Natural killer cell (primary cell): ENCODE data around the gene GOLGA6L7. TPM values are rescaled to one million over a fixed set of nuclear protein-coding genes. Genes with fewer than 3 reads are reported as not detected.
"Not testable (repeated sequence)": the region's sequence is repeated elsewhere in the genome, so short reads cannot be mapped to it uniquely, and the experiment has no call there.

ENCODE experiments used
- ATAC-seq, 3 donors: fragments of 150-1000 bp in 2 of 3; fragments of 200-7000 bp in 1 of 3; cut with Tn5 transposase; 1 replicate in 1 of 3; 2 replicates in 2 of 3; pipeline ENCODE4 v1.10.0; 2021; ENCODE audit warnings: mild to moderate bottlenecking in 2 of 3, moderate library complexity in 2 of 3
- DNase-seq, 2 donors: peaks; one replicate each; pipeline versions ENCODE4 v3.0.0 to v3.0.0-alpha.2; 2013 to 2021; ENCODE audit warnings: mixed read lengths in 1 of 2
- H3K27ac ChIP-seq: one replicate; pipeline ENCODE4 v1.5.1; 2013; ENCODE audit warnings: mild to moderate bottlenecking, low read length
- H3K27me3 ChIP-seq: one replicate; pipeline ENCODE4 v1.6.1; 2013; ENCODE audit warnings: low read length; ENCODE audit not compliant: control insufficient read depth, insufficient read depth
- H3K36me3 ChIP-seq: one replicate; pipeline ENCODE4 v1.6.1; 2013; ENCODE audit warnings: low read length; ENCODE audit not compliant: control insufficient read depth, insufficient read depth
- H3K4me1 ChIP-seq: one replicate; pipeline ENCODE4 v1.6.1; 2013; ENCODE audit warnings: low read length; ENCODE audit not compliant: control insufficient read depth, insufficient read depth
- H3K4me3 ChIP-seq: one replicate; pipeline ENCODE4 v1.5.1; 2013; ENCODE audit warnings: low read length
- H3K9me3 ChIP-seq: one replicate; pipeline ENCODE4 v1.6.1; 2013; ENCODE audit warnings: low read length; ENCODE audit not compliant: control insufficient read depth, insufficient read depth
- H3K27ac Mint-ChIP-seq, 2 donors: one replicate each; pipeline ENCODE4 v1.8.0; 2022; ENCODE audit warnings: mild to moderate bottlenecking in 2 of 2, mixed read lengths in 2 of 2, moderate library complexity in 1 of 2
- H3K27me3 Mint-ChIP-seq, 2 donors: one replicate each; pipeline ENCODE4 v1.8.0; 2022; ENCODE audit warnings: low read depth in 2 of 2, mixed read lengths in 2 of 2
- H3K36me3 Mint-ChIP-seq: one replicate; pipeline ENCODE4 v1.8.0; 2022; ENCODE audit warnings: mixed read lengths
- H3K4me1 Mint-ChIP-seq, 2 donors: one replicate each; pipeline ENCODE4 v1.8.0; 2022; ENCODE audit warnings: mixed read lengths in 2 of 2
- H3K4me3 Mint-ChIP-seq: one replicate; pipeline ENCODE4 v1.8.0; 2022; ENCODE audit warnings: mild to moderate bottlenecking, moderate library complexity, mixed read lengths
- H3K9me3 Mint-ChIP-seq, 2 donors: one replicate each; pipeline ENCODE4 v1.8.0; 2022; ENCODE audit warnings: mixed read lengths in 2 of 2
- WGBS: methylation state at CpG from one replicate; pipeline ENCODE4 v1.1.7; 2013; ENCODE audit warnings: missing lambda C conversion rate; ENCODE audit not compliant: insufficient coverage; 5-methylcytosine and 5-hydroxymethylcytosine counted together
- intact Hi-C: fragments of 100-400 bp; cut with micrococcal nuclease; formaldehyde crosslinking; loops from one replicate; pipeline ENCODE4 v1.14.2; 2022
- total RNA-seq, 4 donors: library from RNA; stranded (reverse); fragments of 120-200 nt in 1 of 4; gene quantifications; one replicate each; pipeline versions ENCODE4 v1.2.3 to v1.2.4, GENCODE V29; 2013 to 2022

Gene GOLGA6L7
- total RNA-seq, 3 donors from 2014 or later (not counting 1 experiment from before 2014, with no cell fraction given): not detected

DNA sequence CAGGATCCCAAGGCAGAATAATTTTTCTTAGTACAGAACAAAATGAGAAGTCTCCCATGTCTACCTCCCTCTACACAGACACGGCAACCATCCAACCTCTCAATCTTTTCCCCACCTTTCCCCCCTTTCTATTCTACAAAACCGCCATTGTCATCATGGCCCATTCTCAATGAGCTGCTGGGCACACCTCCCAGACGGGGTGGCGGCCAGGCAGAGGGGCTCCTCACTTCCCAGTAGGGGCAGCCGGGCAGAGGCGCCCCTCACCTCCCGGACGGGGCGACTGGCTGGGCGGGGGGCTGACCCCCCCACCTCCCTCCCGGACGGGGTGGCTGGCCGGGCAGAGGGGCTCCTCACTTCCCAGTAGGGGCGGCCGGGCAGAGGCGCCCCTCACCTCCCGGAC lies 827 bp upstream of the GOLGA6L7 start:
- H3K36me3 Mint-ChIP-seq, H3K4me3 ChIP-seq, H3K27ac ChIP-seq, H3K4me1 ChIP-seq, DNase-seq, H3K4me3 Mint-ChIP-seq, H3K4me1 Mint-ChIP-seq, ATAC-seq, H3K9me3 Mint-ChIP-seq, H3K27me3 ChIP-seq, H3K9me3 ChIP-seq, intact Hi-C loops, H3K27me3 Mint-ChIP-seq, H3K36me3 ChIP-seq, H3K27ac Mint-ChIP-seq: not testable (repeated sequence)
- 94% methylated on average over 1 of the region's 17 CpGs for WGBS

- H3K27me3 Mint-ChIP-seq, H3K4me3 ChIP-seq, intact Hi-C loops, H3K36me3 ChIP-seq, H3K27me3 ChIP-seq, H3K36me3 Mint-ChIP-seq, H3K27ac Mint-ChIP-seq, DNase-seq, H3K4me1 ChIP-seq, ATAC-seq, H3K4me1 Mint-ChIP-seq, H3K4me3 Mint-ChIP-seq, H3K9me3 ChIP-seq, H3K27ac ChIP-seq, H3K9me3 Mint-ChIP-seq: not testable (repeated sequence)
- 98% methylated on average over 6 of the region's 9 CpGs for WGBS
Measured at GRCh38 chr15:28847959-28848358, 485 bp downstream of the GOLGA6L7 start.

DNA sequence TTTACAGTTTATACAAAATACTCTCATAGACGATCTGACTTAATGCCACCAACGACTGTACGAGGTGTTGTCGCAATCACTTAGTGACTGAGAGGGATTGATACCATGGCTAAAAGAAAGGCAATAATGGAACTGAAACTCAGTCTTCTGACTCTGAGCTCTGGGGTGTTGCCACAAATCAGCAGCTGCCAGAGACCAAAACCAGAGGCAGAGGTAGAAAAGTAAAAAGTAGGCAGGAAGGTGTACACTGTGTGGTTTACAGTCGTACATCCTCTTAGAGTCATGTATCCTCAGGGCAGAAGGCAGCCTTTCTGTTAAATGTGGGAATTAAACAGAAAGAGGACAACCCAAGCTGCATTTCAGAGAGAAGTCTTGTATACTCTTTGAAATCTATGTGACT lies 1.2 kb downstream of the GOLGA6L7 start:
- H3K27ac Mint-ChIP-seq, DNase-seq, H3K4me1 Mint-ChIP-seq, H3K4me1 ChIP-seq, H3K27me3 ChIP-seq, H3K27me3 Mint-ChIP-seq, H3K36me3 ChIP-seq, H3K9me3 Mint-ChIP-seq, H3K27ac ChIP-seq, H3K4me3 Mint-ChIP-seq, H3K9me3 ChIP-seq, H3K4me3 ChIP-seq, ATAC-seq, intact Hi-C loops, H3K36me3 Mint-ChIP-seq: not testable (repeated sequence)
- 17% methylated on average over 1 of the region's 5 CpGs for WGBS

DNA sequence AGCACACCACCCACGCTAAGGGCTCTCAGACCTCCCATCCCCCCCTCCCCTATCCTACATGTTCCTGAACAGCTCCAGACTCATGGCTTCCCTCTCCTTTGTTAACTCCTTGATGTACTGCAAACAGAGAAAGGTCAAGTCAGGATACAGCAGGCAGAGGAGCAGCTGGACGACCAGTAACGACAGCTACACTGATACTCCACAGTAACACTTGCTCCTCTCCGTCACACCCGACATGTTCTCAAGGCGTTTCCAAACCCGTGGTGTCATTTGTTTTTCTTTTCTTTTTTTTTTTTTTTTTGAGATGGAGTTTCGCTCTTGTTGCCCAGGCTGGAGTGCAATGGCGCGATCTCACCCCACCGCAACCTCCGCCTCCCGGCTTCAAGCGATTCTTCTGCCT lies 4.3 kb downstream of the GOLGA6L7 start:
- H3K9me3 Mint-ChIP-seq, H3K27ac Mint-ChIP-seq, H3K9me3 ChIP-seq, H3K4me1 Mint-ChIP-seq, H3K4me1 ChIP-seq, H3K36me3 ChIP-seq, H3K27me3 ChIP-seq, H3K36me3 Mint-ChIP-seq, ATAC-seq, DNase-seq, H3K4me3 ChIP-seq, H3K4me3 Mint-ChIP-seq, intact Hi-C loops, H3K27me3 Mint-ChIP-seq, H3K27ac ChIP-seq: not testable (repeated sequence)
- WGBS: 93% methylated on average over 1 of the region's 14 CpGs

DNA sequence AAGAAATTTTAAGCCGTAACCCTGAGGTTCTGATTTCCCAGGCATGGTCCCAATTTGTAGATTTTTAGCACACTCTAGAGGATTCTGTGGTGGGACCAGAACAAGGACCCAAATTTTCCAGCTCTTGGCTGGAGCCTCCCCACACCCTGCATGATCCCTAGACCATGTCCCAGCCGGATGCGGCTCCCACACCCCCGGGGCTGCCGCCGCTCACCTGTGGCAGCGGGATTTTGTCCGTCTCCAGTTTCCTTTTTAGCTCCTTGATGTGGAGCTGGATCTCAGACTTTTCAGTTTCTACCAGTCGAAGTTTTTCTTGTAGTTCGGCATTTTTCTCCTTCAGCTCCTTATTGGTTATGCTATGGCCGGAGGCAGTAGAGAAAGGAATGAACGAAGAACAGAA lies 4.9 kb downstream of the GOLGA6L7 start:
- H3K4me1 ChIP-seq, H3K27ac ChIP-seq, H3K4me1 Mint-ChIP-seq, ATAC-seq, H3K36me3 Mint-ChIP-seq, H3K36me3 ChIP-seq, H3K27me3 ChIP-seq, H3K27ac Mint-ChIP-seq, H3K4me3 Mint-ChIP-seq, H3K9me3 Mint-ChIP-seq, H3K27me3 Mint-ChIP-seq, H3K4me3 ChIP-seq, intact Hi-C loops, DNase-seq, H3K9me3 ChIP-seq: not testable (repeated sequence)
- WGBS: 99% methylated on average over 7 of the region's 12 CpGs

GRCh38 chr15:28842210-28842609 lies 6.2 kb downstream of the GOLGA6L7 start:
- 96% methylated on average over 11 of the region's 11 CpGs for WGBS

DNA sequence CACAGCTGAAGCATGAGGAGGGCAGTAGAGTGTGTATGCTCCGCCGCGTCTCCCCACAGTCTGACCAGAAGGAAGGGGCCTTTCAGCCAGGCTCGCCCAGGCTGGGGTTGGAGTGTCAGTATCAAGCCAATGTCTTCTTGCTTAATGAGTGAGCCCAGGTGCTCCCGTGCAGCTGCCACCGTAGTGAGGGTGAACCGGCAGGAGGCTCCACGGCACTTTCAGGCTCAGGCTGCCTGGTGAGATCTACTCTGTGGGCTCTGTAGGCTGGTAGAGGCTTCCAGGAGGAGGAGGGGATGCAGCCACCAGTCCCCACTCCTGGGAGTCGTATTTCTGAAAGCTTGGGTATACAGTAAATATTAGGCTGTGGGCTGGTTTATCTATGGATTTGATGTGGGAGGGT lies 8.2 kb downstream of the GOLGA6L7 start:
- H3K4me1 ChIP-seq, ATAC-seq, H3K4me1 Mint-ChIP-seq, H3K27me3 Mint-ChIP-seq, H3K27me3 ChIP-seq, H3K36me3 Mint-ChIP-seq, H3K4me3 Mint-ChIP-seq, intact Hi-C loops, H3K9me3 ChIP-seq, H3K9me3 Mint-ChIP-seq, H3K27ac Mint-ChIP-seq, DNase-seq, H3K27ac ChIP-seq, H3K4me3 ChIP-seq, H3K36me3 ChIP-seq: not testable (repeated sequence)
- no CpG with 5 or more reads among the region's 9 CpGs for WGBS

More at GRCh38 chr15:28842210-28842609, 6.2 kb downstream of the GOLGA6L7 start:
- H3K27me3 Mint-ChIP-seq, H3K36me3 ChIP-seq, H3K27ac ChIP-seq, H3K36me3 Mint-ChIP-seq, H3K9me3 ChIP-seq, intact Hi-C loops, H3K4me1 Mint-ChIP-seq, H3K4me3 ChIP-seq, H3K27me3 ChIP-seq, H3K4me1 ChIP-seq, H3K9me3 Mint-ChIP-seq, H3K27ac Mint-ChIP-seq, DNase-seq, H3K4me3 Mint-ChIP-seq, ATAC-seq: not testable (repeated sequence)

DNA sequence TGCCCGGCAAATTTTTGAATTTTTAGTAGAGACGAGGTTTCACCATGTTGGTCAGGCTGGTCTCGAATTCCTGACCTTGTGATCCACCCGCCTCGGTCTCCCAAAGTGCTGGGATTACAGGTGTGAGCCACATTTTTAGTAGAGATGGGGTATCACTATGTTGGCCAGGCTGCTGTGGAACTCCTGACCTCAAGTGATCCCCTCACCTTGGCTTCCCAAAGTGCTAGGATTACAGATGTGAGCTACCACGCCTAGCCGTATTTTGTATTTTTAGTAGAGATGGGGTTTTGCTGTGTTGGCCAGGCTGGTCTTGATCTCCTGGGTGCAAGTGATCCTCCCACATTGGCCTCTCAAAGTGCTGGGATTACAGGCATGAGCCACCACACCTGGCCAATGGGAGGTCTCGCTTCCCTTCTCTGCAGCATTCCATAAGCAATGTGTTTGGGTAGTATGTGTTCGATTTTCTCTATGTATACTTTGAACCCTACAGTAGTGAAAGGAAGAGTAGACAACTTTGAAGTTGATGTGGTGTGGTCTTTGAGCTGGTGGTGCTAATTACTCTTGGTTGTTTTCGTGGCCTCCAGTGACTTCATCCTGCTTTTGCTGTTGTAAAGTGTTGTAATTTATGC lies 13.4 kb downstream of the GOLGA6L7 start:
- H3K27me3 Mint-ChIP-seq, H3K36me3 Mint-ChIP-seq, intact Hi-C loops, H3K4me3 ChIP-seq, DNase-seq, H3K4me1 ChIP-seq, H3K27ac Mint-ChIP-seq, H3K27ac ChIP-seq, ATAC-seq, H3K27me3 ChIP-seq, H3K9me3 ChIP-seq, H3K4me3 Mint-ChIP-seq, H3K36me3 ChIP-seq, H3K9me3 Mint-ChIP-seq: not testable (repeated sequence)
- peaks cover 9 to 11% of the 10 kb centered on the region in 2 donors for H3K4me1 Mint-ChIP-seq
- 97% methylated on average over 5 of the region's 10 CpGs for WGBS
